Right atrium auricular region (tissue), 2 donors: ENCODE results near the gene WDR88. TPM values are rescaled to one million over a fixed set of nuclear protein-coding genes. Genes with fewer than 3 reads are reported as not detected.
"Not testable (repeated sequence)": the region's sequence is repeated elsewhere in the genome, so short reads cannot be mapped to it uniquely, and the experiment has no call there.

Experiments used
- DNase-seq: peaks from one replicate; pipeline ENCODE4 v3.0.0-alpha.2; 2019; ENCODE audit warnings: low spot score
- H3K27ac ChIP-seq, 2 donors: fragments of 200-600 bp; sonication (generic); 1 replicate in 1 of 2; 2 replicates in 1 of 2; pipeline ENCODE4 v1.5.1; 2016 to 2019
- H3K27me3 ChIP-seq, 2 donors: fragments of 200-600 bp; sonication (generic); one replicate each; pipeline versions ENCODE4 v1.5.1 to v1.6.0; 2017 to 2019
- H3K36me3 ChIP-seq: fragments of 200-600 bp; sonication (generic); one replicate; pipeline ENCODE4 v1.5.1; 2016
- H3K4me1 ChIP-seq, 2 donors: fragments of 200-600 bp; sonication (generic); one replicate each; pipeline versions ENCODE4 v1.5.1 to v1.6.0; 2017 to 2019
- H3K4me3 ChIP-seq, 2 donors: fragments of 200-600 bp; sonication (generic); 1 replicate in 1 of 2; 2 replicates in 1 of 2; pipeline ENCODE4 v1.5.1; 2017 to 2019; ENCODE audit warnings: mild to moderate bottlenecking in 1 of 2, moderate library complexity in 1 of 2
- H3K9me3 ChIP-seq, 2 donors: fragments of 200-600 bp; sonication (generic); one replicate each; pipeline ENCODE4 v1.5.1; 2019
- CTCF ChIP-seq, 2 donors: fragments of 200-600 bp; sonication (generic); IDR thresholded peaks; one replicate each; pipeline ENCODE4 v1.5.1; 2019; ENCODE audit warnings: antibody characterized with exemption in 2 of 2
- total RNA-seq, 2 donors: library from RNA; depleted of rRNA; stranded (reverse); fragments of >200 nt; gene quantifications; one replicate each; pipeline ENCODE4 v1.1.0, GENCODE V29; 2016

WDR88 gene
- total RNA-seq, 2 donors from 2014 or later, result not detected

- no peaks in the 10 kb centered on the region for H3K4me1 ChIP-seq
- H3K36me3 ChIP-seq, result peaks cover 38% of the 10 kb centered on the region
- no peaks in the 10 kb centered on the region for H3K9me3 ChIP-seq
- no peaks in the 10 kb centered on the region for H3K27me3 ChIP-seq
- no peak for TF ChIP-seq CTCF (IDR thresholded peaks at IDR 0.05)
- H3K4me3 ChIP-seq, result no peak overlapping the region
- no peak overlapping the region for H3K27ac ChIP-seq
- DNase-seq, result no peak
Observed at GRCh38 chr19:33118643-33119042, 13.3 kb upstream of the WDR88 start.

- no peak overlapping the region for H3K4me3 ChIP-seq
- DNase-seq, result no peak
- no peaks in the 10 kb centered on the region for H3K4me1 ChIP-seq
- peaks cover 29% of the 10 kb centered on the region for H3K36me3 ChIP-seq
- H3K9me3 ChIP-seq, result no peaks in the 10 kb centered on the region
- no peak overlapping the region for H3K27ac ChIP-seq
- no peak for TF ChIP-seq CTCF (IDR thresholded peaks at IDR 0.05)
- no peaks in the 10 kb centered on the region for H3K27me3 ChIP-seq
Observed at GRCh38 chr19:33124207-33125098, 7.5 kb upstream of the WDR88 start.

GRCh38 chr19:33125929-33126388 lies 6.0 kb upstream of the WDR88 start:
- H3K27ac ChIP-seq, result no peak overlapping the region
- no peaks in the 10 kb centered on the region for H3K4me1 ChIP-seq
- H3K36me3 ChIP-seq, result peaks cover 42% of the 10 kb centered on the region
- H3K4me3 ChIP-seq, result no peak overlapping the region
- peak; percentile 66 for DNase-seq
- TF ChIP-seq CTCF (IDR thresholded peaks at IDR 0.05), result peak; percentile 81 to 85
- H3K27me3 ChIP-seq, result no peaks in the 10 kb centered on the region
- no peaks in the 10 kb centered on the region for H3K9me3 ChIP-seq

- H3K36me3 ChIP-seq, result peaks cover 43% of the 10 kb centered on the region
- not testable (repeated sequence) for H3K4me1 ChIP-seq, H3K27me3 ChIP-seq, H3K9me3 ChIP-seq, H3K27ac ChIP-seq, H3K4me3 ChIP-seq, DNase-seq
Observed at GRCh38 chr19:33126712-33127111, 5.2 kb upstream of the WDR88 start.

- Histone ChIP-seq H3K27ac (no peak overlapping the region), H3K9me3 (no peaks in the 10 kb centered on the region), H3K27me3 (peaks cover 0 to 3% of the 10 kb centered on the region in 2 donors), H3K4me1 (peaks cover 0 to 5% of the 10 kb centered on the region in 2 donors), H3K36me3 (peaks cover 43% of the 10 kb centered on the region), H3K4me3 (no peak overlapping the region)
- TF ChIP-seq CTCF (IDR thresholded peaks at IDR 0.05), result no peak
- no peak for DNase-seq
Observed at GRCh38 chr19:33129901-33130300, 2.0 kb upstream of the WDR88 start.

- no peak overlapping the region for H3K27ac ChIP-seq
- no peak for TF ChIP-seq CTCF (IDR thresholded peaks at IDR 0.05)
- no peaks in the 10 kb centered on the region for H3K9me3 ChIP-seq
- no peak for DNase-seq
- H3K36me3 ChIP-seq, result peaks cover 43% of the 10 kb centered on the region
- H3K4me1 ChIP-seq, result peaks cover 0 to 5% of the 10 kb centered on the region in 2 donors
- H3K27me3 ChIP-seq, result peaks cover 0 to 3% of the 10 kb centered on the region in 2 donors
- H3K4me3 ChIP-seq, result no peak overlapping the region
Observed at GRCh38 chr19:33130433-33130832, 1.5 kb upstream of the WDR88 start.
